GM12801 (cell line): Measurements from ENCODE around the gene CACNG6.

Experiments used
- CTCF ChIP-seq: IDR thresholded peaks from one replicate; pipeline ENCODE4 v1.5.1; 2011; ENCODE audit warnings: control low read depth; ENCODE audit not compliant: insufficient read length; ENCODE audit errors: extremely low read depth

Gene CACNG6

GRCh38 chr19:53982611-53983010 lies 8.8 kb upstream of the CACNG6 start:
- no peak for TF ChIP-seq CTCF

- no peak for TF ChIP-seq CTCF
Measured at GRCh38 chr19:53983457-53984289, 7.8 kb upstream of the CACNG6 start.

GRCh38 chr19:53985863-53986262 lies 5.6 kb upstream of the CACNG6 start:
- TF ChIP-seq CTCF = no peak

GRCh38 chr19:53988981-53989380 lies 2.5 kb upstream of the CACNG6 start:
- no peak for TF ChIP-seq CTCF

GRCh38 chr19:53989600-53990533 lies 1.6 kb upstream of the CACNG6 start:
- no peak for TF ChIP-seq CTCF

GRCh38 chr19:53992211-53992610 lies 774 bp downstream of the CACNG6 start:
- TF ChIP-seq CTCF = no peak

- TF ChIP-seq CTCF = no peak
Measured at GRCh38 chr19:53992815-53993214, 1.4 kb downstream of the CACNG6 start.
